Measurements from ENCODE around the gene POMGNT1. TPM values are rescaled to one million over a fixed set of nuclear protein-coding genes. Genes with fewer than 3 reads are reported as not detected.

Gene POMGNT1
- total and polyA plus RNA-seq, 8 donors: 52.9 to 85.3 (median 71.8) TPM

- Histone ChIP-seq H3K4me3 (no peak overlapping the region), H3K4me1 (peaks cover 15 to 22% of the 10 kb centered on the region in 2 donors), H3K9me3 (no peaks in the 10 kb centered on the region), H3K36me3 (peaks cover 0 to 75% of the 10 kb centered on the region in 2 donors), H3K27me3 (no peaks in the 10 kb centered on the region), H3K27ac (no peak overlapping the region)
- intact Hi-C loops (cut with DNase I): no loop called here
- ATAC-seq (no peak), DNase-seq (no peak)
- no peak for TF ChIP-seq CTCF (IDR thresholded peaks at IDR 0.05)
These were observed 4.9 kb downstream of the POMGNT1 start for GRCh38 chr1:46193285-46193684.

- no peaks in the 10 kb centered on the region for H3K9me3 ChIP-seq
- peaks cover 0 to 75% of the 10 kb centered on the region in 2 donors for H3K36me3 ChIP-seq
- intact Hi-C loops (cut with DNase I): no loop called here
- no peak overlapping the region for H3K4me3 ChIP-seq
- DNase-seq: no peak
- no peak for ATAC-seq
- no peaks in the 10 kb centered on the region for H3K27me3 ChIP-seq
- TF ChIP-seq CTCF (IDR thresholded peaks at IDR 0.05): no peak
- H3K27ac ChIP-seq: no peak overlapping the region
- H3K4me1 ChIP-seq: peaks cover 8 to 13% of the 10 kb centered on the region in 2 donors
These were observed 6.1 kb downstream of the POMGNT1 start for GRCh38 chr1:46192171-46192570.

GRCh38 chr1:46191033-46191701 lies 7.1 kb downstream of the POMGNT1 start:
- peaks cover 5 to 8% of the 10 kb centered on the region in 2 donors for H3K4me1 ChIP-seq
- intact Hi-C loops (cut with DNase I): no loop called here
- DNase-seq (no peak), ATAC-seq (no peak)
- no peak for TF ChIP-seq CTCF (IDR thresholded peaks at IDR 0.05)
- H3K36me3 ChIP-seq: peaks cover 0 to 69% of the 10 kb centered on the region in 2 donors
- H3K9me3 ChIP-seq: no peaks in the 10 kb centered on the region
- H3K27me3 ChIP-seq: no peaks in the 10 kb centered on the region
- no peak overlapping the region for H3K27ac ChIP-seq
- no peak overlapping the region for H3K4me3 ChIP-seq

GRCh38 chr1:46190539-46190938 lies 7.7 kb downstream of the POMGNT1 start:
- no peaks in the 10 kb centered on the region for H3K9me3 ChIP-seq
- TF ChIP-seq CTCF (IDR thresholded peaks at IDR 0.05): no peak
- H3K27me3 ChIP-seq: no peaks in the 10 kb centered on the region
- peaks cover 0 to 63% of the 10 kb centered on the region in 2 donors for H3K36me3 ChIP-seq
- ATAC-seq (peak; percentile 48), DNase-seq (no peak)
- peak overlapping the region in 1 of 2 donors; percentile 13 for H3K27ac ChIP-seq
- peaks cover 5 to 8% of the 10 kb centered on the region in 2 donors for H3K4me1 ChIP-seq
- intact Hi-C loops (cut with DNase I): no loop called here
- H3K4me3 ChIP-seq: no peak overlapping the region

- H3K27ac ChIP-seq: peak overlapping the region; percentile 5 to 53
- H3K4me1 ChIP-seq: peaks cover 9 to 15% of the 10 kb centered on the region in 2 donors
- no peaks in the 10 kb centered on the region for H3K27me3 ChIP-seq
- TF ChIP-seq CTCF (IDR thresholded peaks at IDR 0.05): no peak
- peaks cover 0 to 50% of the 10 kb centered on the region in 2 donors for H3K36me3 ChIP-seq
- peak; percentile 28 for ATAC-seq
- intact Hi-C loops (cut with DNase I): no loop called here
- H3K9me3 ChIP-seq: no peaks in the 10 kb centered on the region
- H3K4me3 ChIP-seq: no peak overlapping the region
- DNase-seq: no peak
These were observed 9.8 kb downstream of the POMGNT1 start for GRCh38 chr1:46188295-46189030.

Measured in left lung (tissue), 10 donors.